ENCODE measurements around the gene GMDS. TPM values are rescaled to one million over a fixed set of nuclear protein-coding genes. Genes with fewer than 3 reads are reported as not detected.

GMDS gene
- total and polyA plus RNA-seq, 2 of the 13 experiments (the other 11 are each of a cell fraction or from before 2014, with no cell fraction given) = 64.4 to 112 TPM

- no peak overlapping the region for H3K4me3 ChIP-seq (replicated peaks in 1 of 3; ENCODE audit: insufficient read depth in 1 of 3, low read depth in 2 of 3, low read length in 3 of 3)
- FAIRE-seq (no peak), DNase-seq (ENCODE audit: low spot score) (no peak), ATAC-seq (no peak)
- peaks cover 10% of the 10 kb centered on the region; the same call in 1 of the 2 replicates for H4K20me1 ChIP-seq (ENCODE audit: insufficient read depth, low read length)
- no peak overlapping the region for H3K27ac ChIP-seq (ENCODE audit: extremely low read length, insufficient read depth, low read length)
- no peaks in the 10 kb centered on the region for H3K9me3 ChIP-seq (ENCODE audit: low read length)
- POLR2A ChIA-PET = no interaction called here
- in situ Hi-C loops (cut with HindIII; ENCODE audit: extremely low pct_ligation_motif_present, low pct_unique_long_range_greater_than_20kb) (no loop called here), intact Hi-C loops (cut with micrococcal nuclease; ENCODE audit: unreplicated experiment) (no loop called here)
- no peak overlapping the region for H3K4me2 ChIP-seq (ENCODE audit: low read depth, low read length)
- H3K79me2 ChIP-seq (ENCODE audit: insufficient read depth, low read length) = no peaks in the 10 kb centered on the region
- no peak overlapping the region for H2AFZ ChIP-seq (ENCODE audit: low read length)
- H3K36me3 ChIP-seq (replicated peaks in 1 of 2; ENCODE audit: control insufficient read depth in 1 of 2, insufficient read depth in 2 of 2, low read length in 2 of 2) = peaks cover 0 to 4% of the 10 kb centered on the region in 2 experiments; a peak in 2 of 5 replicates
- no peak for TF ChIP-seq FOXA3 (CRISPR knock-in tag; IDR thresholded peaks at IDR 0.05)
- no peak for TF ChIP-seq SNRNP70 (IDR thresholded peaks at IDR 0.05; ENCODE audit: low read depth, low read length)
- no peak for TF ChIP-seq SP2 (CRISPR knock-in tag; IDR thresholded peaks at IDR 0.05)
- TF ChIP-seq ZNF777 (CRISPR knock-in tag; IDR thresholded peaks at IDR 0.05) = no peak
- TF ChIP-seq REXO4 (CRISPR knock-in tag; IDR thresholded peaks at IDR 0.05; ENCODE audit: borderline replicate concordance) = no peak
- TF ChIP-seq ZNF333 (CRISPR knock-in tag; IDR thresholded peaks at IDR 0.05; ENCODE audit: borderline replicate concordance) = no peak
- TF ChIP-seq EP300 (IDR thresholded peaks at IDR 0.05; ENCODE audit: low read depth in 2 of 2, low read length in 2 of 2) = no peak
- TF ChIP-seq EP300 (CRISPR knock-in tag; IDR thresholded peaks at IDR 0.05; ENCODE audit: borderline replicate concordance) = no peak
- TF ChIP-seq MAZ (IDR thresholded peaks at IDR 0.05; ENCODE audit: borderline replicate concordance, low read depth, low read length) = no peak
- TF ChIP-seq MAZ (CRISPR knock-in tag; IDR thresholded peaks at IDR 0.05; ENCODE audit: low read depth) = no peak
- TF ChIP-seq FOSL1 (CRISPR knock-in tag; IDR thresholded peaks at IDR 0.05; ENCODE audit: borderline replicate concordance) = no peak
- no peak for TF ChIP-seq RBM39 (IDR thresholded peaks at IDR 0.05; ENCODE audit: low read depth, low read length, poor library complexity, severe bottlenecking)
- no peak for TF ChIP-seq SNAPC2 (CRISPR knock-in tag; IDR thresholded peaks at IDR 0.05)
- TF ChIP-seq ZFX (CRISPR knock-in tag; IDR thresholded peaks at IDR 0.05; ENCODE audit: low read depth) = no peak
- no peak for TF ChIP-seq ZC3H13 (CRISPR knock-in tag; IDR thresholded peaks at IDR 0.05)
- no peak for TF ChIP-seq ZNF446 (CRISPR knock-in tag; IDR thresholded peaks at IDR 0.05)
- no peak for TF ChIP-seq HNRNPUL1 (IDR thresholded peaks at IDR 0.05; ENCODE audit: low read depth, low read length)
- no peak for TF ChIP-seq ZKSCAN8 (CRISPR knock-in tag; IDR thresholded peaks at IDR 0.05; ENCODE audit: borderline replicate concordance)
- no TSS peak for BruUV-seq (replicated peaks)
- H3K9ac ChIP-seq (ENCODE audit: insufficient read depth, low read depth, low read length) = no peak overlapping the region
- 97% methylated on average over 5 of the region's 5 CpGs for WGBS (ENCODE audit: low lambda C conversion rate)
- H3K4me1 ChIP-seq (ENCODE audit: insufficient read depth, low read length) = peaks cover 17% of the 10 kb centered on the region
- H3K27me3 ChIP-seq (ENCODE audit: control insufficient read depth in 1 of 2, insufficient read depth in 2 of 2, low read length in 2 of 2) = no peaks in the 10 kb centered on the region
- CTCF ChIA-PET (ENCODE audit: low intra/inter-chr PET ratio, low total read pairs) = no interaction called here
These were observed 375.2 kb downstream of the GMDS start for GRCh38 chr6:1870251-1870650.
